Endothelial cell (in vitro differentiated cells): ENCODE measurements around the gene INTS11. TPM values are rescaled to one million over a fixed set of nuclear protein-coding genes. Genes with fewer than 3 reads are reported as not detected.

Experiments
- DNase-seq: peaks from one replicate; pipeline ENCODE4 v3.0.0; 2021; ENCODE audit warnings: low spot score
- H3K27ac Mint-ChIP-seq: one replicate; pipeline ENCODE4 v1.8.0; 2021; ENCODE audit warnings: mixed read lengths, inconsistent platforms; ENCODE audit not compliant: unreplicated experiment
- H3K27me3 Mint-ChIP-seq: one replicate; pipeline ENCODE4 v1.8.0; 2021; ENCODE audit warnings: mild to moderate bottlenecking, moderate library complexity, mixed read lengths, inconsistent platforms; ENCODE audit not compliant: unreplicated experiment
- H3K36me3 Mint-ChIP-seq: one replicate; pipeline ENCODE4 v1.8.0; 2021; ENCODE audit warnings: mild to moderate bottlenecking, low read depth, mixed read lengths, inconsistent platforms; ENCODE audit not compliant: unreplicated experiment
- H3K4me1 Mint-ChIP-seq: one replicate; pipeline ENCODE4 v1.8.0; 2021; ENCODE audit warnings: mild to moderate bottlenecking, mixed read lengths, inconsistent platforms; ENCODE audit not compliant: unreplicated experiment
- H3K4me3 Mint-ChIP-seq: one replicate; pipeline ENCODE4 v1.8.0; 2021; ENCODE audit warnings: mild to moderate bottlenecking, mixed read lengths, inconsistent platforms; ENCODE audit not compliant: unreplicated experiment
- H3K9me3 Mint-ChIP-seq: one replicate; pipeline ENCODE4 v1.8.0; 2021; ENCODE audit warnings: mixed read lengths, inconsistent platforms; ENCODE audit not compliant: unreplicated experiment
- CTCF ChIP-seq: fragments of 200-600 bp; sonication (generic); IDR thresholded peaks from one replicate; pipeline ENCODE4 v1.5.0; 2021; ENCODE audit warnings: antibody characterized with exemption; ENCODE audit not compliant: unreplicated experiment
- total RNA-seq: library from RNA; stranded (reverse); fragmentation: NEBNext Ultra II Directional; extraction: Animal tissue kit (Norgen Biotek cat#: 25700); gene quantifications from one replicate; pipeline ENCODE4 v1.2.1, GENCODE V29; 2021; ENCODE audit not compliant: unreplicated experiment

Gene INTS11
- total RNA-seq, 1 donor from 2014 or later: 104 TPM

- H3K9me3 Mint-ChIP-seq: no peaks in the 10 kb centered on the region
- peaks cover 6% of the 10 kb centered on the region for H3K36me3 Mint-ChIP-seq
- no peak overlapping the region for H3K27ac Mint-ChIP-seq
- no peak for TF ChIP-seq CTCF
- peaks cover 24% of the 10 kb centered on the region for H3K27me3 Mint-ChIP-seq
- peak overlapping the region; percentile 71 for H3K4me3 Mint-ChIP-seq
- no peak for DNase-seq
- peaks cover 4% of the 10 kb centered on the region for H3K4me1 Mint-ChIP-seq
Measured at GRCh38 chr1:1354271-1355247, 30.1 kb upstream of the INTS11 start.

- TF ChIP-seq CTCF: no peak
- Mint-ChIP-seq H3K4me1 (peaks cover 4% of the 10 kb centered on the region), H3K36me3 (peaks cover 6% of the 10 kb centered on the region), H3K4me3 (no peak overlapping the region), H3K9me3 (no peaks in the 10 kb centered on the region), H3K27ac (no peak overlapping the region), H3K27me3 (peaks cover 21% of the 10 kb centered on the region)
- no peak for DNase-seq
Measured at GRCh38 chr1:1353389-1354151, 29.1 kb upstream of the INTS11 start.

- H3K4me3 Mint-ChIP-seq: no peak overlapping the region
- peaks cover 6% of the 10 kb centered on the region for H3K36me3 Mint-ChIP-seq
- no peaks in the 10 kb centered on the region for H3K9me3 Mint-ChIP-seq
- no peak overlapping the region for H3K27ac Mint-ChIP-seq
- no peak for DNase-seq
- H3K4me1 Mint-ChIP-seq: peaks cover 4% of the 10 kb centered on the region
- H3K27me3 Mint-ChIP-seq: peaks cover 23% of the 10 kb centered on the region
- TF ChIP-seq CTCF: no peak
Measured at GRCh38 chr1:1352786-1353388, 28.4 kb upstream of the INTS11 start.

DNA sequence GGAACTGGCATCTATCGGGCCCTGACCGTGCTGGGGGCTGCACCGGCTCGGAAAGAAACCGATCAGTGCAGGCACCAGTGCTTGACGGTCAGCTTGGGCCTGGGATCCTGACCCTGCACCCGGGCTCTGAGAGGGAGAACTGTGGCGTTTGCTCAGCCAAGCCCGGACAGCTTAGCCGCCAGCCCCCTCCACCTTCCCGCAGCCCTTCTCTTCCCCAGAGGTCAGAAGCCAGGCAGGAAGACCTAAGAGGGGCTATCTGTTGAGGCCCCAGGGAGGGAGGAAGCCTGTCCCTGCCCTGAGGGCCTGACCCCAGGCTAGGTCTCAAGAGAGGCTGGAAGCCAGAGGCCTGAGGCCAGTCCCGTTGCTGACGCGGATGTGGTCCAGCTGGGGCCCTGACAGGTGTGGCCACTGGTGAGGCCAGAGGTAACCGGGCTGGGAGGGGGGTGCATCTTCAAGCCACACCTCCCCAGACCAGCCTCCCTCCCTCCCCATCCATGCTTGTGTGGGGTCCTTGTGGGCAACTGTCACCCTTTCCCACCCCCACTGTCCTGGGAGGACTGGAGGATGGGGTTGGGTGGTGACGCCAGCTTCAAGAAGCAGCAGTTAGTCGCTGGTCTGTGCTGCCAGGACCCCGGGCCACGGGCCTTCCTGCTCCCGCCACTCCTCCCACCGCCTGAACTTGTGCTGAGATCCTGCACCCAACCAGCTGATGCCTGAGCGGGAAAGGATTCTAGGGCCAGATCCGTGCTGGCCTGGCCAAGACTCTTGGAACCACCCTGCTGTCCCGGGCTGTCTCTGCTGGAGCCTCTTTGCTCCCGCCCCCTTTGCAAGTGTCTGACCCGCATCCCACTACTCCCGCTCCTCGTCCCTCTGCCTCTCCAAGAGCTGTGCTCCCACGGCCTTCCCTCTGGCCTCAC, 27.3 kb upstream of the INTS11 start:
- Mint-ChIP-seq H3K27me3 (peaks cover 23% of the 10 kb centered on the region), H3K9me3 (no peaks in the 10 kb centered on the region), H3K4me3 (peak overlapping the region; percentile 84), H3K4me1 (peaks cover 4% of the 10 kb centered on the region), H3K36me3 (peaks cover 6% of the 10 kb centered on the region), H3K27ac (peak overlapping the region; percentile 61)
- TF ChIP-seq CTCF: no peak
- DNase-seq: no peak
